Activated CD4-positive, alpha-beta memory T cell treated with anti-CD3 and anti-CD28 coated beads for 36 hours (primary cell): ENCODE data around the gene DHX57. TPM values are rescaled to one million over a fixed set of nuclear protein-coding genes. Genes with fewer than 3 reads are reported as not detected.

Experiments used
- CTCF ChIA-PET: fragments of 350-600 bp; sonication (Branson Sonifier 250); formaldehyde crosslinking; loops from one replicate; lab custom pipeline; 2021; ENCODE audit warnings: antibody characterized with exemption, inconsistent platforms; lab: Charles Lee
- POLR2A ChIA-PET: fragments of 350-600 bp; sonication (Branson Sonifier 250); formaldehyde crosslinking; loops from one replicate; lab custom pipeline; 2021; ENCODE audit warnings: antibody characterized with exemption; lab: Charles Lee
- DNase-seq: peaks from one replicate; pipeline ENCODE4 v3.0.0-alpha.2; 2020
- H3K27ac Mint-ChIP-seq: one replicate; pipeline ENCODE4 v1.8.0; 2021; ENCODE audit warnings: mixed read lengths
- H3K27me3 Mint-ChIP-seq: one replicate; pipeline ENCODE4 v1.8.0; 2021; ENCODE audit warnings: mixed read lengths
- H3K36me3 Mint-ChIP-seq: one replicate; pipeline ENCODE4 v1.8.0; 2021; ENCODE audit warnings: mixed read lengths
- H3K4me1 Mint-ChIP-seq: one replicate; pipeline ENCODE4 v1.8.0; 2021; ENCODE audit warnings: low read depth, mixed read lengths
- H3K4me3 Mint-ChIP-seq: one replicate; pipeline ENCODE4 v1.8.0; 2021; ENCODE audit warnings: mild to moderate bottlenecking, mixed read lengths
- H3K9me3 Mint-ChIP-seq: one replicate; pipeline ENCODE4 v1.8.0; 2021; ENCODE audit warnings: mixed read lengths
- intact Hi-C: fragments of 100-400 bp; cut with micrococcal nuclease; formaldehyde crosslinking; loops from one replicate; pipeline ENCODE4 v1.15.1; 2023
- total RNA-seq, 2 experiments: library from RNA; stranded (reverse); gene quantifications; one replicate each; pipeline ENCODE4 v1.2.3, GENCODE V29; 2021

Gene DHX57
- total RNA-seq, 2 experiments from 2014 or later = 14.4 to 14.6 TPM

DNA sequence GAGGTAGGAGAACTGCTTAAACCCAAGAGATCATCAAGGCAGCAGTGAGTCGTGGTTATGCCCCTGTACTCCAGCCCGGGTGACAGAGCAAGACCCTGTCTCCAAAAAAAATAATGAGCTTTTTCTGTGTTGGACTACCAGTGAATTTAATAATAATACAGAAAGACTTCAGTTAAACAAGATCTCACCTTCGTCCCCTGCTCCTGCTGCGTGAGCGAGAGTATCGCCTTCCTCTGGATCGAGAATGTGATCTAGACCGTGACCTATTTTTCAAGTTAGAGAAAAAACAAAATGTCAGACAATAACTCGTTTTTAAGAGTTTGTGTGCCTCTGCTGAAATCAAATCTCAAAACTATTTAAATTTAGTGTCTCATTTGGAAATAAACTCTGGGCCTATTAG is 127.3 kb downstream of the DHX57 start:
- ChIA-PET CTCF (interaction anchor here (1.2 to 1.8 kb wide), 3 partner anchors 145 to 167 kb away, joined by 5 read pairs; no protein-coding TSS in a partner anchor), POLR2A (interaction anchor here (0.5 to 14.5 kb wide), 7 partner anchors 23 to 371 kb away, joined by 3 to 483 read pairs (median 5); partner anchors contain the start of gene HNRNPLL)
- H3K9me3 Mint-ChIP-seq = peaks cover 3% of the 10 kb centered on the region
- peaks cover 74% of the 10 kb centered on the region for H3K4me1 Mint-ChIP-seq
- H3K27me3 Mint-ChIP-seq = peaks cover 6% of the 10 kb centered on the region
- no peak for DNase-seq
- H3K36me3 Mint-ChIP-seq = peaks cover 75% of the 10 kb centered on the region
- peak overlapping the region; percentile 100 for H3K27ac Mint-ChIP-seq
- intact Hi-C loops = no loop called here
- H3K4me3 Mint-ChIP-seq = peak overlapping the region; percentile 95

DNA sequence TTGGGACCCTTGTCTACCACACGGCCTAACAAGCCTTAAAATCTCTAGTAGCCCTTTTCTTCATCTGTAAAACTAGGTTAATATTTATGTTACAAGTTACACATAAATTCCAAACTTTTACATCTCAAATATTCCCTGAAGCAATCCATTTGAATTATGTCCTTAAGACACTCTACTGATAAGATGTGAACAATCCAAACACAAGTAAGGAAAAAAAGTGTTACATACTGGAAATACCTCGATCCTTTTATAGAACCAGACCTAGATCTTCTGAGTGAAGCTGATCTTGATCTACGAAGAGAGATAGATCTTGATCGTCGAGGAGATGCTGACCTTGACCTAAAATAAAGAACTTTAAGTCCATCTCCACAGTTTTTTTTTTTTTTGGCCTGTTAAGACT is 127.9 kb downstream of the DHX57 start:
- CTCF ChIA-PET = interaction anchor here (1.2 to 1.8 kb wide), 3 partner anchors 149 to 166 kb away, joined by 5 read pairs; no protein-coding TSS in a partner anchor
- peak overlapping the region; percentile 95 for H3K4me3 Mint-ChIP-seq
- peak overlapping the region; percentile 100 for H3K27ac Mint-ChIP-seq
- H3K9me3 Mint-ChIP-seq = peaks cover 3% of the 10 kb centered on the region
- POLR2A ChIA-PET = interaction anchor here (1.1 to 14.5 kb wide), 5 partner anchors 23 to 372 kb away, joined by 3 to 483 read pairs (median 5); partner anchors contain the start of gene HNRNPLL
- H3K36me3 Mint-ChIP-seq = peaks cover 75% of the 10 kb centered on the region
- peaks cover 74% of the 10 kb centered on the region for H3K4me1 Mint-ChIP-seq
- intact Hi-C loops = no loop called here
- H3K27me3 Mint-ChIP-seq = peaks cover 6% of the 10 kb centered on the region
- DNase-seq = no peak

Other genes with a start within 250 kb of the DHX57 start
- gene GALM, start 209.8 kb downstream of the DHX57 start, total RNA-seq = 10 to 100 TPM; 90.2 to 95.3 TPM
- 100 to 1,000 TPM; 276 to 279 TPM for gene SRSF7, start 124.6 kb downstream of the DHX57 start, total RNA-seq
- 10 to 100 TPM; 24.9 to 26.0 TPM for gene GEMIN6, start 97.7 kb downstream of the DHX57 start, total RNA-seq
- gene MORN2, start within 50 bp of the DHX57 start, total RNA-seq = 1 to 10 TPM; 4.1 to 6.7 TPM
- gene ARHGEF33, start 13.9 kb upstream of the DHX57 start, total RNA-seq = under 1 TPM; 0.34 to 0.38 TPM
- 10 to 100 TPM; 34.4 to 41.2 TPM for gene SOS1, start 245.1 kb upstream of the DHX57 start, total RNA-seq